B cell (primary cell): ENCODE results near the gene TSPAN2. TPM values are rescaled to one million over a fixed set of nuclear protein-coding genes. Genes with fewer than 3 reads are reported as not detected.

ENCODE experiments used
- ATAC-seq: fragments of 200-7000 bp; cut with Tn5 transposase; one replicate; pipeline ENCODE4 v1.10.0; 2021; ENCODE audit warnings: low read depth, mild to moderate bottlenecking, moderate number of reproducible peaks, moderate library complexity
- CTCF ChIA-PET: fragments of 350-600 bp; sonication (Branson Sonifier 250); formaldehyde crosslinking; loops from one replicate; lab custom pipeline; 2021; ENCODE audit warnings: antibody characterized with exemption, inconsistent platforms; lab: Charles Lee
- POLR2A ChIA-PET: fragments of 350-600 bp; sonication (Branson Sonifier 250); formaldehyde crosslinking; loops from one replicate; lab custom pipeline; 2021; ENCODE audit warnings: antibody characterized with exemption; lab: Charles Lee
- DNase-seq: peaks from one replicate; pipeline ENCODE4 v3.0.0; 2013
- H2AFZ ChIP-seq: 2 replicates; pipeline ENCODE4 v1.6.1; 2012; ENCODE audit warnings: mild to moderate bottlenecking, low read depth, low read length; ENCODE audit not compliant: insufficient read depth, poor library complexity, severe bottlenecking
- H3K27ac ChIP-seq, 2 donors: 1 replicate in 1 of 2; 2 replicates in 1 of 2; pipeline ENCODE4 v1.5.1; 2012 to 2013; ENCODE audit warnings: low read length in 2 of 2, mild to moderate bottlenecking in 2 of 2, moderate library complexity in 1 of 2
- H3K27me3 ChIP-seq, 4 experiments: fragments of 200-600 bp in 1 of 4; sonication (generic) in 1 of 4; replicated peaks in 1 of 4; 1 replicate in 2 of 4; 2 replicates in 2 of 4; pipeline versions ENCODE4 v1.6.1 to v1.7.0; 2013 to 2016; ENCODE audit warnings: low read length in 3 of 4, mild to moderate bottlenecking in 2 of 4, mixed read lengths in 1 of 4, moderate library complexity in 1 of 4; ENCODE audit not compliant: insufficient read depth in 4 of 4, control insufficient read depth in 3 of 4; ENCODE audit errors: control extremely low read depth in 1 of 4
- H3K36me3 ChIP-seq, 2 experiments: replicated peaks in 1 of 2; 1 replicate in 1 of 2; 2 replicates in 1 of 2; pipeline versions ENCODE4 v1.6.1 to v1.7.1; 2013; ENCODE audit warnings: low read length in 1 of 2; ENCODE audit not compliant: insufficient read depth in 2 of 2, control insufficient read depth in 1 of 2; ENCODE audit errors: control extremely low read depth in 1 of 2, extremely low read depth in 1 of 2
- H3K4me1 ChIP-seq, 2 donors: fragments of 200-600 bp in 1 of 2; sonication (generic) in 1 of 2; 1 replicate in 1 of 2; 2 replicates in 1 of 2; pipeline versions ENCODE4 v1.5.1 to v1.6.1; 2013 to 2017; ENCODE audit warnings: low read length in 2 of 2; ENCODE audit not compliant: control insufficient read depth in 2 of 2, insufficient read depth in 2 of 2
- H3K4me2 ChIP-seq: replicated peaks from 2 replicates; pipeline ENCODE3; 2012; ENCODE audit warnings: mild to moderate bottlenecking, low read depth, low read length; ENCODE audit not compliant: poor library complexity, severe bottlenecking
- H3K4me3 ChIP-seq, 5 experiments: fragments of 200-600 bp in 1 of 5; sonication (generic) in 1 of 5; 1 replicate in 3 of 5; 2 replicates in 2 of 5; pipeline versions ENCODE4 v1.5.1 to v1.7.0; 2011 to 2016; ENCODE audit warnings: low read length in 4 of 5, mild to moderate bottlenecking in 4 of 5, low read depth in 2 of 5, control low read depth in 1 of 5, moderate library complexity in 1 of 5; ENCODE audit not compliant: insufficient read depth in 1 of 5; ENCODE audit errors: control extremely low read depth in 1 of 5, extremely low read depth in 1 of 5
- H3K79me2 ChIP-seq: fragments of 200-600 bp; sonication (generic); one replicate; pipeline ENCODE4 v1.6.0; 2016; ENCODE audit warnings: low read length; ENCODE audit not compliant: control insufficient read depth, insufficient read depth
- H3K9ac ChIP-seq: fragments of 200-600 bp; sonication (generic); 2 replicates; pipeline ENCODE4 v1.6.1; 2017; ENCODE audit warnings: mild to moderate bottlenecking, low read length, moderate library complexity
- H3K9me3 ChIP-seq, 3 donors: one replicate each; pipeline versions ENCODE4 v1.6.1 to v1.7.1; 2013; ENCODE audit warnings: low read length in 2 of 3; ENCODE audit not compliant: control insufficient read depth in 2 of 3, insufficient read depth in 1 of 3; ENCODE audit errors: control extremely low read depth in 1 of 3
- H4K20me1 ChIP-seq: 2 replicates; pipeline ENCODE4 v1.6.0; 2012; ENCODE audit warnings: mild to moderate bottlenecking, low read length; ENCODE audit not compliant: insufficient read depth, control insufficient read depth, poor library complexity, severe bottlenecking
- H3K27ac Mint-ChIP-seq: one replicate; pipeline ENCODE4 v1.8.0; 2021; ENCODE audit warnings: mixed read lengths
- H3K27me3 Mint-ChIP-seq: one replicate; pipeline ENCODE4 v1.8.0; 2021; ENCODE audit warnings: mixed read lengths
- H3K4me1 Mint-ChIP-seq: one replicate; pipeline ENCODE4 v1.8.0; 2021; ENCODE audit warnings: mixed read lengths
- H3K4me3 Mint-ChIP-seq: one replicate; pipeline ENCODE4 v1.8.0; 2021; ENCODE audit warnings: mixed read lengths
- H3K9me3 Mint-ChIP-seq: one replicate; pipeline ENCODE4 v1.8.0; 2022; ENCODE audit warnings: mixed read lengths; ENCODE audit not compliant: insufficient read depth
- CTCF ChIP-seq: fragments of 200-600 bp; IDR thresholded peaks from one replicate; pipeline ENCODE4 v1.8.0; 2022; ENCODE audit warnings: antibody characterized with exemption, mild to moderate bottlenecking
- EZH2 ChIP-seq: IDR thresholded peaks from 2 replicates; pipeline ENCODE4 v1.6.1; 2012; ENCODE audit warnings: borderline replicate concordance, low read depth, mild to moderate bottlenecking, moderate library complexity, low read length; ENCODE audit not compliant: insufficient read depth, poor library complexity, severe bottlenecking
- WGBS: methylation state at CpG from one replicate; pipeline ENCODE4 v1.1.5; 2013; ENCODE audit warnings: missing lambda C conversion rate; ENCODE audit not compliant: insufficient coverage; 5-methylcytosine and 5-hydroxymethylcytosine counted together
- intact Hi-C: fragments of 100-400 bp; cut with micrococcal nuclease; formaldehyde crosslinking; loops from one replicate; pipeline ENCODE4 v1.10.0; 2022
- polyA plus RNA-seq: library from polyadenylated mRNA; depleted of rRNA; stranded (reverse); fragments of >200 nt; gene quantifications from 2 replicates; pipeline ENCODE4 v1.2.3, GENCODE V29; 2012
- total RNA-seq, 2 donors: library from RNA; stranded (reverse); fragments of 120-200 nt in 1 of 2; gene quantifications; 1 replicate in 1 of 2; 2 replicates in 1 of 2; pipeline versions ENCODE4 v1.2.3 to v1.2.4, GENCODE V29; 2013 to 2022

TSPAN2 gene
- total and polyA plus RNA-seq, 2 donors (not counting 1 experiment from before 2014, with no cell fraction given), result 0.24 to 0.34 TPM

GRCh38 chr1:115012006-115012405 is 77.3 kb downstream of the TSPAN2 start:
- H3K27me3 Mint-ChIP-seq, result no peaks in the 10 kb centered on the region
- H3K4me3 Mint-ChIP-seq, result no peak overlapping the region
- DNase-seq (no peak), ATAC-seq (no peak)
- CTCF ChIA-PET, result no interaction called here
- Histone ChIP-seq H3K4me3 (no peak overlapping the region), H4K20me1 (no peaks in the 10 kb centered on the region), H3K36me3 (no peaks in the 10 kb centered on the region), H3K27me3 (no peaks in the 10 kb centered on the region), H3K27ac (no peak overlapping the region), H3K9me3 (peaks cover 0 to 5% (median 0%) of the 10 kb centered on the region in 3 donors), H3K9ac (no peak overlapping the region), H2AFZ (no peak overlapping the region), H3K4me2 (no peak overlapping the region), H3K79me2 (no peaks in the 10 kb centered on the region), H3K4me1 (no peaks in the 10 kb centered on the region)
- WGBS, result 100% methylated on average over 1 of the region's 1 CpG
- no peak overlapping the region for H3K27ac Mint-ChIP-seq
- POLR2A ChIA-PET, result no interaction called here
- no peaks in the 10 kb centered on the region for H3K4me1 Mint-ChIP-seq
- no peaks in the 10 kb centered on the region for H3K9me3 Mint-ChIP-seq
- TF ChIP-seq EZH2 (no peak), CTCF (no peak)
- intact Hi-C loops, result no loop called here

- ChIA-PET CTCF (no interaction called here), POLR2A (no interaction called here)
- intact Hi-C loops, result no loop called here
- H3K27me3 Mint-ChIP-seq, result peaks cover 19% of the 10 kb centered on the region
- H3K4me3 Mint-ChIP-seq, result no peak overlapping the region
- Histone ChIP-seq H3K27ac (no peak overlapping the region), H3K4me3 (no peak overlapping the region), H3K9me3 (no peaks in the 10 kb centered on the region), H2AFZ (no peak overlapping the region), H3K79me2 (no peaks in the 10 kb centered on the region), H4K20me1 (no peaks in the 10 kb centered on the region), H3K36me3 (no peaks in the 10 kb centered on the region), H3K9ac (no peak overlapping the region), H3K27me3 (peaks cover 0 to 4% (median 3%) of the 10 kb centered on the region in 4 experiments), H3K4me2 (no peak overlapping the region), H3K4me1 (no peaks in the 10 kb centered on the region)
- WGBS, result 100% methylated on average over 1 of the region's 2 CpGs
- H3K27ac Mint-ChIP-seq, result no peak overlapping the region
- peaks cover 2% of the 10 kb centered on the region for H3K9me3 Mint-ChIP-seq
- TF ChIP-seq CTCF (no peak), EZH2 (no peak)
- no peaks in the 10 kb centered on the region for H3K4me1 Mint-ChIP-seq
- ATAC-seq (no peak), DNase-seq (no peak)
These were observed 83.1 kb downstream of the TSPAN2 start for GRCh38 chr1:115006191-115006590.

Other genes with a start within 250 kb of the TSPAN2 start
- not detected in 2 replicates for gene SYCP1, start 234.6 kb downstream of the TSPAN2 start, total RNA-seq
- gene SYCP1, start 234.6 kb downstream of the TSPAN2 start, polyA plus RNA-seq, result not detected in 2 replicates
- gene TSHB, start 59.7 kb downstream of the TSPAN2 start, total RNA-seq, result not detected in 2 replicates
- gene TSHB, start 59.7 kb downstream of the TSPAN2 start, polyA plus RNA-seq, result not detected in 2 replicates
- not detected in 2 replicates for gene NGF, start 248.7 kb upstream of the TSPAN2 start, total RNA-seq
- gene NGF, start 248.7 kb upstream of the TSPAN2 start, polyA plus RNA-seq, result not detected in 2 replicates